Endothelial cell of umbilical vein (primary cell): Measurements from ENCODE around the gene IGSF10. TPM values are rescaled to one million over a fixed set of nuclear protein-coding genes. Genes with fewer than 3 reads are reported as not detected.
"Not testable (repeated sequence)": the region's sequence is repeated elsewhere in the genome, so short reads cannot be mapped to it uniquely, and the experiment has no call there.

ENCODE experiments used
- Bru-seq: library from RNA; stranded (reverse); fragments of 400-500 nt; gene quantifications from one replicate; lab custom pipeline; 2021; lab: Mats Ljungman, UMichigan
- BruChase-seq, 2 experiments: library from RNA; stranded (reverse); fragments of 400-500 nt; gene quantifications; one replicate each; lab custom pipeline; 2021; lab: Mats Ljungman, UMichigan
- BruUV-seq: library from RNA; stranded (reverse); fragments of 400-500 nt; replicated peaks from 2 replicates; lab custom pipeline; 2021; lab: Mats Ljungman, UMichigan
- CTCF ChIA-PET: fragments of 300-600, 350-600 bp; sonication (Branson Sonifier 250); formaldehyde crosslinking; loops from one replicate; lab custom pipeline; 2021; ENCODE audit warnings: antibody characterized with exemption, inconsistent platforms; lab: Charles Lee
- POLR2A ChIA-PET: fragments of 300-600, 350-600 bp; sonication (Branson Sonifier 250); formaldehyde crosslinking; loops from one replicate; lab custom pipeline; 2021; ENCODE audit warnings: antibody characterized with exemption, inconsistent platforms; lab: Charles Lee
- DNase-seq: peaks from one replicate; pipeline ENCODE4 v3.0.0-alpha.2; 2011; ENCODE audit warnings: low read depth, low spot score
- FAIRE-seq: peaks from 2 replicates; lab custom pipeline; 2011; peaks lifted over from hg19 to GRCh38; lab: Jason Lieb, UNC
- H2AFZ ChIP-seq: 2 replicates; pipeline ENCODE4 v1.6.0; 2012; ENCODE audit warnings: low read depth, low read length, control low read depth, inconsistent platforms
- H3K27ac ChIP-seq: 2 replicates; pipeline ENCODE4 v1.5.1; 2011; ENCODE audit warnings: low read depth, mild to moderate bottlenecking, control low read depth, low read length, moderate library complexity; ENCODE audit not compliant: insufficient read depth
- H3K27me3 ChIP-seq, 2 experiments: 2 replicates each; pipeline versions ENCODE4 v1.6.0 to v1.6.1; 2011; ENCODE audit warnings: low read length in 2 of 2, mixed read lengths in 1 of 2; ENCODE audit not compliant: control insufficient read depth in 2 of 2, insufficient read depth in 2 of 2
- H3K36me3 ChIP-seq, 2 experiments: 2 replicates in 1 of 2; 3 replicates in 1 of 2; pipeline ENCODE4 v1.5.1; 2011; ENCODE audit warnings: low read length in 2 of 2, mild to moderate bottlenecking in 1 of 2, moderate library complexity in 1 of 2; ENCODE audit not compliant: control insufficient read depth in 2 of 2, insufficient read depth in 2 of 2; ENCODE audit errors: extremely low read depth in 1 of 2
- H3K4me1 ChIP-seq: 3 replicates; pipeline ENCODE4 v1.5.1; 2011; ENCODE audit warnings: mild to moderate bottlenecking, low read length; ENCODE audit not compliant: control insufficient read depth, insufficient read depth; ENCODE audit errors: extremely low read depth
- H3K4me2 ChIP-seq: 2 replicates; pipeline ENCODE4 v1.6.1; 2011; ENCODE audit warnings: low read length, control low read depth, mixed read lengths; ENCODE audit not compliant: insufficient read depth
- H3K4me3 ChIP-seq, 3 experiments: fragments of 200-600 bp in 1 of 3; sonication (generic), shearing (Covaris generic) in 1 of 3; replicated peaks in 1 of 3; 2 replicates each; pipeline ENCODE4 v1.5.1; 2011 to 2016; ENCODE audit warnings: control low read depth in 3 of 3, low read length in 3 of 3, mild to moderate bottlenecking in 2 of 3, inconsistent platforms in 1 of 3, low read depth in 1 of 3, moderate library complexity in 1 of 3; ENCODE audit not compliant: insufficient read depth in 1 of 3
- H3K79me2 ChIP-seq: 2 replicates; pipeline ENCODE4 v1.6.0; 2012; ENCODE audit warnings: low read length, inconsistent platforms; ENCODE audit not compliant: control insufficient read depth, insufficient read depth
- H3K9ac ChIP-seq: replicated peaks from 2 replicates; pipeline ENCODE3; 2011; ENCODE audit warnings: low read length, control low read depth; ENCODE audit not compliant: insufficient read depth; ENCODE audit errors: extremely low read depth
- H3K9me1 ChIP-seq: replicated peaks from 3 replicates; pipeline ENCODE4 v1.6.0; 2011; ENCODE audit warnings: mild to moderate bottlenecking, low read length; ENCODE audit not compliant: control insufficient read depth, insufficient read depth; ENCODE audit errors: extremely low read depth
- H3K9me3 ChIP-seq: replicated peaks from 2 replicates; pipeline ENCODE4 v1.5.1; 2012; ENCODE audit warnings: low read length, inconsistent platforms; ENCODE audit not compliant: control insufficient read depth, insufficient read depth
- H4K20me1 ChIP-seq: replicated peaks from 2 replicates; pipeline ENCODE3; 2011; ENCODE audit warnings: mild to moderate bottlenecking, low read length; ENCODE audit not compliant: control insufficient read depth, insufficient read depth; ENCODE audit errors: extremely low read depth
- EZH2 ChIP-seq: IDR thresholded peaks from 2 replicates; pipeline ENCODE4 v1.6.1; 2012; ENCODE audit warnings: borderline replicate concordance, low read depth, mild to moderate bottlenecking, moderate library complexity, low read length, inconsistent platforms; ENCODE audit not compliant: severe bottlenecking
- POLR2AphosphoS5 ChIP-seq: IDR thresholded peaks from 2 replicates; pipeline ENCODE4 v1.6.1; 2012; ENCODE audit warnings: low read depth, mild to moderate bottlenecking, control low read depth, low read length, moderate library complexity; ENCODE audit not compliant: insufficient read depth
- dilution Hi-C: fragments of 300-500 bp; cut with MboI; formaldehyde crosslinking; loops from one replicate; pipeline ENCODE4 v1.15.0; 2019; ENCODE audit warnings: low sequenced_read_pairs; ENCODE audit not compliant: extremely low pct_ligation_motif_present
- intact Hi-C: fragments of 100-400 bp; cut with micrococcal nuclease; formaldehyde crosslinking; loops from one replicate; pipeline ENCODE4 v1.10.0; 2022
- long read RNA-seq: library from polyadenylated mRNA; stranded (forward); transcript quantifications from one replicate; pipeline ENCODE4 v2.0.0, GENCODE V29; 2021
- polyA minus RNA-seq, 3 experiments: library from RNA; depleted of rRNA, polyadenylated mRNA; stranded (reverse); fragments of >200 nt; gene quantifications; 1 replicate in 1 of 3; 2 replicates in 2 of 3; pipeline ENCODE4 v1.2.3, GENCODE V29; 2011
- polyA plus RNA-seq, 4 experiments: library from polyadenylated mRNA; depleted of rRNA in 3 of 4; stranded (reverse) in 3 of 4; unstranded in 1 of 4; fragments of >200 nt; gene quantifications; 2 replicates each; pipeline versions ENCODE4 v1.2.1 to v1.2.3, GENCODE V29; 2011 to 2012; ENCODE audit warnings: missing spikeins in 1 of 4
- total RNA-seq: library from RNA; stranded (reverse); gene quantifications from 2 replicates; pipeline ENCODE4 v1.2.3, GENCODE V29; 2021

Gene IGSF10
- not detected in 2 replicates for total RNA-seq
- polyA plus RNA-seq, result 0.01 TPM in 1 of 2 replicates, not detected in the other
- polyA plus RNA-seq (2011; cell fraction: cytosol; rRNA removed), result 0.08 TPM in 1 of 2 replicates, not detected in the other
- 0.07 and 0.09 TPM in 2 replicates for polyA plus RNA-seq (2011; cell fraction: nucleus; rRNA removed)
- polyA plus RNA-seq (2012), result 0.03 and 0.07 TPM in 2 replicates
- polyA minus RNA-seq, result 0.10 and 0.11 TPM in 2 replicates
- polyA minus RNA-seq (2011; cell fraction: cytosol; rRNA and poly(A)+ RNA removed), result 3.3 TPM
- polyA minus RNA-seq (2011; cell fraction: nucleus; rRNA and poly(A)+ RNA removed), result 0.05 and 0.14 TPM in 2 replicates
- Bru-seq, nascent RNA, result percentile 4 among the genes with signal in this experiment
- percentile 17 among the genes with signal in this experiment for BruChase-seq, experiment 1, labeled RNA remaining after a 6-hour chase
- BruChase-seq, experiment 2, labeled RNA remaining after a 2-hour chase, result not detected
- long read RNA-seq, result 0 reads

- Histone ChIP-seq H3K4me3 (no peak within 1 kb of the TSS), H3K9ac (no peak within 1 kb of the TSS), H3K36me3 (no peaks in the 10 kb centered on the region), H4K20me1 (no peaks in the 10 kb centered on the region), H3K4me1 (peaks cover 3% of the 10 kb centered on the region), H3K4me2 (peak within 1 kb of the TSS; percentile 36), H3K79me2 (no peaks in the 10 kb centered on the region), H3K9me1 (no peaks in the 10 kb centered on the region), H3K27ac (no peak within 1 kb of the TSS), H2AFZ (peak within 1 kb of the TSS; percentile 54), H3K9me3 (no peaks in the 10 kb centered on the region), H3K27me3 (peaks cover 23 to 42% of the 10 kb centered on the region in 2 experiments)
- ChIA-PET POLR2A (no interaction called here), CTCF (interaction anchor here (0.6 to 2.0 kb wide), 5 partner anchors 12 to 406 kb away, joined by 3 to 7 read pairs (median 3); no protein-coding TSS in a partner anchor)
- dilution Hi-C loops, result no loop called here
- DNase-seq, result no peak
- no peak for FAIRE-seq
- intact Hi-C loops, result loop anchor here (10.0 kb wide), 1 partner anchor 1114 kb away; no protein-coding TSS in a partner anchor
- BruUV-seq, result no TSS peak
- no peak for TF ChIP-seq POLR2AphosphoS5
- TF ChIP-seq EZH2, result peak; percentile 57
Measured at GRCh38 chr3:151460774-151461450, at the start of gene IGSF10. Gene IGSF10, minus strand, starts transcription at chr3:151461061. Its CDS starts 2,352 bp downstream, at chr3:151458709.

GRCh38 chr3:151509468-151510135 is 48.7 kb upstream of the IGSF10 start:
- H3K27me3 ChIP-seq, BruUV-seq, H3K27ac ChIP-seq, H2AFZ ChIP-seq, POLR2A ChIA-PET, H3K4me2 ChIP-seq, FAIRE-seq, H3K36me3 ChIP-seq, DNase-seq, CTCF ChIA-PET, H3K9me1 ChIP-seq, H3K4me3 ChIP-seq, H4K20me1 ChIP-seq, H3K9me3 ChIP-seq, intact Hi-C loops, dilution Hi-C loops, H3K4me1 ChIP-seq, H3K9ac ChIP-seq, H3K79me2 ChIP-seq: not testable (repeated sequence)
